GM10248 (cell line): ENCODE measurements around the gene PPP2R2C.

Source experiments
- CTCF ChIA-PET: fragments of 300-600 bp; sonication (Branson Sonifier 250); formaldehyde crosslinking; extraction: SDS; loops from one replicate; lab custom pipeline; 2021; ENCODE audit warnings: antibody characterized with exemption; lab: Yijun Ruan, JAX
- POLR2A ChIA-PET: fragments of 350-650 bp; sonication (Branson Sonifier 250); formaldehyde crosslinking; extraction: SDS; loops from one replicate; lab custom pipeline; 2020; ENCODE audit warnings: antibody characterized with exemption; lab: Yijun Ruan, JAX
- DNase-seq: peaks from one replicate; pipeline ENCODE4 v3.0.0; 2012; ENCODE audit errors: extremely low spot score
- CTCF ChIP-seq: IDR thresholded peaks from 2 replicates; pipeline ENCODE4 v1.5.1; 2012; ENCODE audit warnings: mild to moderate bottlenecking, low read depth; ENCODE audit errors: extremely low read depth, missing control alignments, control extremely low read depth

PPP2R2C gene

GRCh38 chr4:6322067-6322760 is 150.2 kb downstream of the PPP2R2C start:
- no peak for DNase-seq
- ChIA-PET POLR2A (no interaction called here), CTCF (interaction anchor here (2.1 to 13.4 kb wide), 3 partner anchors 9 to 323 kb away, joined by 10 to 514 read pairs (median 94); no protein-coding TSS in a partner anchor)
- no peak for TF ChIP-seq CTCF

GRCh38 chr4:6321361-6321760 is 151.1 kb downstream of the PPP2R2C start:
- no peak for DNase-seq
- ChIA-PET POLR2A (no interaction called here), CTCF (interaction anchor here (3.1 to 9.1 kb wide), 3 partner anchors 10 to 323 kb away, joined by 14 to 94 read pairs (median 23); no protein-coding TSS in a partner anchor)
- no peak for TF ChIP-seq CTCF

GRCh38 chr4:6320663-6321062 is 151.8 kb downstream of the PPP2R2C start:
- ChIA-PET POLR2A (no interaction called here), CTCF (interaction anchor here (1.2 to 9.1 kb wide), 5 partner anchors 10 to 322 kb away, joined by 4 to 94 read pairs (median 14); no protein-coding TSS in a partner anchor)
- no peak for DNase-seq
- TF ChIP-seq CTCF: no peak

- ChIA-PET CTCF (interaction anchor here (1.2 to 3.8 kb wide), 4 partner anchors 11 to 69 kb away, joined by 4 to 23 read pairs (median 10); no protein-coding TSS in a partner anchor), POLR2A (no interaction called here)
- DNase-seq: no peak
- TF ChIP-seq CTCF: no peak
Measured at GRCh38 chr4:6319530-6320150, 152.8 kb downstream of the PPP2R2C start.

GRCh38 chr4:6318206-6318605 is 154.2 kb downstream of the PPP2R2C start:
- DNase-seq: no peak
- ChIA-PET CTCF (interaction anchor here (2.5 to 3.8 kb wide), 2 partner anchors 13 to 68 kb away, joined by 12 to 23 read pairs; no protein-coding TSS in a partner anchor), POLR2A (no interaction called here)
- TF ChIP-seq CTCF: no peak

- TF ChIP-seq CTCF: no peak
- CTCF ChIA-PET: interaction anchor here (1.3 to 2.5 kb wide), 4 partner anchors 11 to 318 kb away, joined by 4 to 12 read pairs (median 6); no protein-coding TSS in a partner anchor
- DNase-seq: no peak
- POLR2A ChIA-PET: no interaction called here
Measured at GRCh38 chr4:6316461-6317003, 155.9 kb downstream of the PPP2R2C start.
